GM19395 (cell line): ENCODE data around the gene RNF14.

Experiments used
- ATAC-seq: cut with Tn5 transposase; IDR thresholded peaks from one replicate; pipeline ENCODE4 v1.9.1; 2021; ENCODE audit warnings: mild to moderate bottlenecking, moderate library complexity; ENCODE audit not compliant: unreplicated experiment

Gene RNF14

DNA sequence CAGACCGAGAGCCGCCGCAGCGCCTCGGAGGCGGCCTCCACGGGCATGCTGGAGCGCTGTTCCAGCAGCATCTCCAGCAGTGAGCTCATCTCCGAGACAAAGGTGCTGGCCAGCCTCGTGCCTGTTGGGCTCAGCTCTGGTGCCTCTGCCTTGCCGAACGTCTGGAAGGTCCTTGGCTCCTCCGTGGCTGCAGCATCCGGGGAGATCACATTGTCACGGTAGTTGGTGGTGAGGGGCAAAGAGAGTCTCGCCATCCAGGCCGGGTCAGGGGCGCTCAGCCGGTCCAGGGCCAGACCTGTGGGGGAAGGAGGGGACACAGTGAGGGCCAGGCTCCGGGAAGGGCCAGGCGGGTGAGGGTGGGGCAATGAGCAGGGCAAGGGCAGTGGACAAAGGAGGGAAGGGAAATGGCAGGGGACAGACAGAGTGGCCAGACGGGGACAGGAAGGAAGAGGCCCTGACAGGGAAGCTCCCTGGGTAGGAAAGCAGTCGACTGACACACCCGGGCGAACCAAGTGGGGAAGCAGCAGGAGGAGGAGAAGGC, 23.3 kb upstream of the RNF14 start:
- ATAC-seq, result no peak

DNA sequence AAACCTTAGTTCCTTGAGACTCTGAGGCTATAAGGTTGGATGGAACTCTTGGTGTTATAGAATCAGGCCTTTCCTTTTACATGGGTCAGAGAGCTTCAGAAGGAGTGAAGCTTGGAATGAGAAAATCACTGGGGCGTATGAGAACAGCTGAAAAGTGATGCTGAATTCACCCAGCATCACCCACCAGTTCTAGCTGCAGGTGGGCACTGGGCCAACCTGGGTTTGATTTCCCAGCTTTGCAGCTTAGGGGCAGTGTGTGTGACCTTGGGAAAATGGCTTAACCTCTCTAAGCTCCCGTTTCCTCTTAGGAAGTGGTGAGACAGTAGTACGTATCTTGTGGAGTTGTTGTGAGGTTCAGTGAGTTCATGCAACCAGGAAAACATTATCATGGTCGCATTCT, 21.6 kb upstream of the RNF14 start:
- ATAC-seq, result no peak

DNA sequence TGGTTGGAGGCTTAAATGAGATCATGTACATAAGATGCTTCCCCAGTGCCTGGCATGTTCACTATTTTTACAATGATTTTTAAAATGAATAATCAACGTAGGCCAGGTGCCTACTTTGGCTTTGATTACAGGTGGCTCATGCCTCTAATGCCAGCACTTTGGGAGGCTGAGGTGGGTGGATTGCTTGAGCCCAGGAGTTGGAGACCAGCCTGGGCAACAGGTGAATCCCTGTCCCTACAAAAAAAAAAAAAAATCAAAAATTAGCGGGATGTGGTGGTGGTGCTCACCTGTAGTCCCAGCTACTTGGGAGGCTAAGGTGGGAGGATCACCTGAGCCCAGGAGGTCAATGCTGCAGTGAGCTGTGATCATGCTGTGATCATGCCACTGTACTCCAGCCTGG, 20.1 kb upstream of the RNF14 start:
- no peak for ATAC-seq

DNA sequence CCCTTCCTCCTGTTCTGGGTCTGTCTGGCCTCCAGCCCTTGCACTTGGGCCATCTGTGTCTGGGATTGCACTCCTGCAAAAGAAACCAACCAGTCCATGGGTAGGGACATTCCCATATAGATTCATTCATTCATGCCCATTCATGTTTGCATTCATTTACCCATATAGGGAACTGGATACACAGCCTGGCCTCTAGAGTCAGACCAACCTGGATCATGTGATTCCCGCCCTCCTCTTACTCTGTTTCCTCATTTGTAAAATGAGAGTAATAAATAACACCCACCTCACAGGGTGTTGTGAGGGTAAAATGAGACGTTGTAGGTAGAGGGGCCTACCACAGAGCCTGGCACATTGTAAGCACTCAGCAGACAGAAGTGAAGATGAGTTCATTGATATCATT, 19.4 kb upstream of the RNF14 start:
- ATAC-seq, result no peak

DNA sequence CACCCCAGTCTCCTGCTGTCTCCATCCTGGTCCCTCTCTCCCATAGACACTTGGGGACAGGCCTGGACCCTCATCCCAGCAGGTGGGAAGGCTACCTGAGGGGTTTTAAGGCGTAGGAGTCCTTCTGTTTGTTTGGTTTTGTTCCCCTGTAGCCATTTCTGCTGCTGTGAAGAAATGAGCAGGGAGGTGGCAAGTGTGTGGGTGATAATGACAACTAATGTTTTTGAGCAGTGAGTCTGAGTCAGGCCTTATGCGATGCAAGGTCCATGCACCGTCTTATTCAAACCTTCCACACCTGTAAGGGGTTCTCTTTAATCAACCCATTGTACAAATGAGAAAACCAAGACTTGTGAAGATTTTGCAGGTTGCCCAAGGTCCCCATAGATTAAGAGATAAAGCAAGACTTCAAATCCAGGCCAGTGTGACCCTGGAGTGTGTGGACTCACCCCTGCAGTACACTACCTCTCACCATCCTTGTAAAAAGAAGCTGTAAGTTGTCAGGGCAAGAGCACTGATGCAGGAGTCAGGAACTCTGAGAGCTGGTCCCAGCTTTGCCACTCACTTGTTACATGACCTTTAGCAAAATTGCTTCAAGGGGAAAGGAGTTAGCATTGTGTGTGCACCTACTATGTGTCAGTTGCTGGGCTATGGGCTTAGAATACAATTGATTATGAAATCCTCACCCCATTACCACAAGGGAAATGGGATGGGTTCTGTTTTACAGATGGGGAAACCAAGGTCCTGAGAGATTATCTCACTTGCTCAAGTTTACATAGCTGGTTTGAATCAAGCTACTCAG, 18.5 kb upstream of the RNF14 start:
- ATAC-seq, result no peak

DNA sequence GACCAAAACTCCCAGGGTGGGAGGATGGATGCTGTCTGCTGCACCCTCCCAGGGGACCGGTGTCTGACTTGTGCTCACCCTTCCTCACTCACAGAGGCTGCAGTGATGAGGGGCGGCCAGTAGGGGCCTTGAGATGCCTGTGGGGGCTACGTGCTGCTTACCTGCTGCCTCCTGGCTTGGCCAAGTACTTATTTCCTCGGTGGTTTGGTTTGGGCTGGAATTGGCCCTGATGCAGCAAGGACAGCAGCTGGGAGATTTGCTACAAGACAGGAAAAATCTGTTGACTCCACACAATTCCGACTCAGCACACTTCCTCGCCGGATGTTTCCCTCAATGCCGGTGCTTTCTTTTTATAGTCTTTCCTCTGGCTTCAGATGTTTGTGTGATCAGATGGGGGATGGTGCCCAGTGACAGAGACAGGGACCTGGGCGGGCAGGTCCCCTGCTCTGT, 17.5 kb upstream of the RNF14 start:
- peak; percentile 73 for ATAC-seq

DNA sequence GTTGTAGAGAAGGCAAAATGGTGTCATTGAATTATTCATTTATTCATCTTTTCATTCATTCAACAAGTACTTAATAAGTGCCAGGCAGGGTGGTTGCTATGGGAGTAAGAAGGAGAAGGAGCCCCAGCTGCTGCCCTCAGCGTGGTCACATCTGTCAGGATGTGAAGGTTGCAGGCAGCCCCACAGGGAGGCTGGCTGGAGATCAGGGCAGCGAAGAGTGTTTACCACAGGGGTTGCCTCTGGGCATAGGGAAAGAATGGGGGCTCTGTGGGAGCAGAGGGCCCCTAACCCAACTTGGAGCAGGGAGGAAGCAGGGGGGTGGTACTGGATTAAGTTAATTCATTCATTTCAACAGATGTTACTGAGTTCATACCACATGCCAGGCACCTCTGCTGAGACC, 16.9 kb upstream of the RNF14 start:
- no peak for ATAC-seq

DNA sequence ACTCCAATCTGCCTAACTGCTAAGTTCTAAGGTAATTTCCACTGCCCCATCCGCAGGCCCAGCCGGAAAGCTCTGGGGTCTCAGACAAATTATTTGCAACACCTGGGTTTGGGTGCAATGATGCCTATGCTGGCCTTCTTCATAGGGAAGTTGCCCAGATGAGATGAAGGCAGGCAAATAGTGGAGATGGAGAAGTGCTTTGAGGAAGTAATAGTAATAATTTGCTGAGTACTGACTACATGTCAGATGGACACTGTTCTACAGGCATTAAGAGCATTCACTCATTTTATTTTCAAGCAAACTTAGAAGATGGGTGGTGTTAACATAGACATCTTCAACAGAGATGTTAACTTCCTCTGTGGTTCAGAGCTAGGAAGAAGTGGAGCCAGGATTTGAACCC, 14.7 kb upstream of the RNF14 start:
- no peak for ATAC-seq

DNA sequence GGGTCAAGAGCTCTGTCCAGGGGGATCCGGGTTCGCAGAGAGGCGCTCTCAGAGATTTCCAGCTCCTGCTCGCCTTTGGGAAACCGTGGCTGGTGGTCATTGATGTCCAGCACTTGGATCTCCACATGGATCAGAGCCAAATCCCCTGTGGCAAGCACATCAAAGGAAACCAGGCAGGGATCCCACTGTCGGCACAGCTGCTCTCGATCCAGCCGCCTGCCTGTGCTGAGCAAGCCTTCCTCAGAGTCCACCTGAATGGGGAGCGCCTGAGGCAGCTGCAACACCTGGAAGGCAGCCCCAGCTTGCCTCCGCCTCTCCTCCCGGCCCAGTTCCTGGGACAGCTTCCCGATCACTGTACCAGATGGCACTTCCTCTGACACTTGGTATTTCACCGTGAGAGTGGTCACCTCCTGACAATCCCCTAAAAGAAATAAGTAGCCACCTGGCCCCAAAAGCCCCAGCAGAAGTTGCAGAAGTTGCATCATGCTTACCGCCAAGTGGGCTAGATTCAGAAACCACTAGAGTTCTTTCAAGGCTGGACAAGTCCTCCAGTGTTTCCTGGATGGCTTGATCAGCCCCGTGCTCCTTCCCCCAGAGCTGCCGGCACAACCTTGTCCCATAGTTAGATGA, 11.4 kb upstream of the RNF14 start:
- no peak for ATAC-seq

DNA sequence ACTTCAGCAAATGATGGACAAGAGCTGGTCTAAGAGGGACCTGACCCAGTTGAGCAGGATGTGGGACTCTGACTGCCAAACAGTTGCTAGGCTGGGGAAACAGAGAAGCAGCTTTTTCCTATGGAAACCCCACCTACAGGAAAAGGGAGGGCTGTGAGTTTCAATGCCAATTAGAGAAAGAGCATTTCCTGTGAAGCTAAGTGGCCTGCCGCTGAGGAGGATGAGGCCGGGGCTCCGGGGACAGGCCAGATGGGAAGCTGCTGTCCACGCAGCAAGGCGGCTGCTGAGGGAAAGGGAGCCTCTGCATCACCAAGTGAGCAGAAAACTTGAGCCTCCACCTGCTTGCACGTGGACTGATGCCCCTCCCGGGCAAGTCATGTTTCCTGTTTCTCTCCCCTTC, 10.8 kb upstream of the RNF14 start, which contains the start of gene PCDH12:
Gene PCDH12 (minus strand): TSS at position 90 of the 400 bp plus-strand sequence. CDS start 351 bp downstream, outside the sequence.
- ATAC-seq, result no peak

DNA sequence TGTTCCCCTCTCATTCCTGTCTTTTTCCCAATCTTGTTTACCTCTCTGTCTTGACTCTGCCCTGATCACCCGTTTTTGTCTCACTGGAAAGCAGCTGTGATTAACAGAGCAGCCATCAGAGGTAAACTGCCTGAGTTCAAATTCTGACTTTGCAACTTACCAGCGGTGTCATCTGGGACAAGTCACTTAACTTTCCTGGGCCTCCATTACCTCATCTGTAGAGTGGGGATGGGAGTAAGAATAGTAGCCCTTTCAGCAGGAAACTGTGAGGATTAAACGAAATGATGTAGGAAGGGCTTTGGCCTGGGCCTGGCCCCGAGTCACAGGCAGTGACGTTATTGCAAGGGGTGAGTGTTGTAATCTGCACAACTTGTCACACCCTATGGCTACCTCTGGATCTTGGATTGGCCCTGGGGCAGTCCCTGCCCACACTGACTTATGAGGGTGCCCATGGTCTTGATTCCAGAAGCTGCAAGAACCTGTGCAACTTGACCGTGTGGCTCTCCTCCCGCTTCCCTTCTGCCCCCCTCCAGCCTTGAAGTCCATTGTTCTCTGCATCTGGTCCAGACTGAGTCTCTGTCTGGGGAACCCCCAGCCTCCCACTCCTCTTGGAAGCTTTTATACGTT, 10.2 kb upstream of the RNF14 start:
- ATAC-seq, result no peak

DNA sequence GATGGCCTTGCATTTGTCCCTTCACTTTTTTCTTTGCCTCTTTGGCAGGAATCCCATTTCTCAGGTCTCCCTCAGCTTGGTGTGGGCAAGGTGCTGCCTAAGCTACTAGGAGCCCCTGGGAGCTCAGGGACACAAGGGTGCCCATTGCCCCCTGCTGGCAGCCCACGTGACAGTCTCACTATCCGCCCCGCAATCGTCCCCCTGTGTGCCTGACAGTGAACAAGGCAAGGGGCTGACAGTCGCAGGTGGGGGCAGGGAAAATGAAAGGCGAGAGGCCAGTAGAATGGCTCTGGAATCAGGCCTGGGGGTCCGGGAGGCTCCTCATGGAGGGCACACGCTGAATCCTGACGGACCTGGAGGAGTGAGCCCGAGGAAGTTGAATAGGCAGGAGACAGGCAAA, 8.9 kb upstream of the RNF14 start:
- ATAC-seq, result no peak

DNA sequence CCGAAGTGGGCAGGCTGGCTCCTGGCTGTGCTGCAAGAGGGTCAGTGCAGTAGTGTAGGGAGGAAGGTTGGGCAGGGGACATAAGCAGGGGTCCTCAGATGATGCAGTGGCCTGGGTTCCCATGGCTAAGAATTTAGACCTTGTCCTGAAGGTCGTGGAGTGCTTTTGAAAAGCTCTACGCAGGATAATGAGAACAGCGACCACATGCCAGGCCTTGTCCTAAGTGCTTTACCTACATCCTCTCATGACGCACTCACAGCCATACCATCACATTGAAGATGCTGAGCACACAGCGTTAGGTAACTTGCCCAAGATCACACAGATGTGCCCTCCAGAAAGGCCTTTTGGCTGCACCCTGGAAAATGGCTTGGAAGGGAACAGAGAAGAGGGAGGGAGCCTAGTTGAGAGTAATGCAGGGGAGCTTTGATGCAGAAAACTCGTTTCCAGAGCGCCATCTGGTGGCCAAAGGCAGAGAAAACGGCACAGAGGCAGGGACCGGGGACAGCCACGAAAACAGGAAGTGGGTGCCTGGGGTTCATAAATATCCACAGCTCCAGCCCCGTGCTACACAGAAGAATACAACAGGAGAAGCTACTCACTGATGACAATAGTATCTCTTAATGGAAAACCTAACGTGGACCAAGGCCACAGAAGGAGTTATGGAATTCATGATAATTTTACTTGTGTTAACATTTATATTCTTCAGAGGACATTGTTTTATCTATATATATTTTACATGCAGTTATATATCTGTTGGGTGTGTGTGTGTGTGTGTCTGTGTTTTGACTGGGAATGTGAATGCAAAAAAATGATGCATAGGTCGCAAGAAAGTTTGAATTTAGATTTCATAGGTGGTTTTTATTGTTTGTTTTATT, 8.2 kb upstream of the RNF14 start:
- ATAC-seq, result peak; percentile 97

DNA sequence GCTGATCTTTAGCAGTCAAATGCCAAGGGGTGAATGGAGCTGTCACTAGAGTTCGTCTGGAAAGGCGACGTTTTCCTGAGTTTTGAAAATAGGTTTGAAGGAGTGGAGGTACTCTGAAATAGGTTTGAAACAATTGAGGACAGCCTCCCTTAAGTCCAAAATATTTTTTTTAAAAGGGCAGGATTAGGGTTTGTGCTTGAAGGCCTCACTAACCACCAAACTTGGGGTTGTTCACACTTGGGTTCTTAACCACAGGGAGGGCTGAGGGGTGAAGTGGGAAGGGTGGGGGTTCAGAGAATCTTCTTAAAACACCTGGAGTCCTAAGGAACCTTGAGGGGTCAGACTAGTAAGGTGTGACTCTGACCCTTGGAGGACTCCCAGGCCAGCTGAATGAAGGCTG, 7.4 kb upstream of the RNF14 start:
- ATAC-seq, result no peak

DNA sequence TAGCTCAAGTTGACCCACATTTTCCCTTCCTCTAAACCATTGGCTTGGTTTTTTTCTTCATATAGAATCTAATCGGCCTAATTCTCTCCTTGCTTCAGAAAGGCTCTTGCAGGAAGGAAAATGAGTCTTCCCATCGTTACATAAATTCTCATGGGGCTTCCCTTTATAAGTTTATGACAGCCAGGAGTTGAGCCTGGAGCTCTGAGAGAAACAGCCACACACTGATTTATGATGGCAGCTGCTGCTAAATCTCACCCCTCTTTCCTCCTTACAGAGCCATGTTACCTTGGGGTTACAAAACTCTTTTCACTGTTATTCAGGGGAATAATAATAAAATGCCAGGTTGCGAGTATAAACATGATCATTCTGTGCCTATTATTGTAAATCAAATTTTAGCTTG, 5.2 kb upstream of the RNF14 start:
- ATAC-seq, result no peak

DNA sequence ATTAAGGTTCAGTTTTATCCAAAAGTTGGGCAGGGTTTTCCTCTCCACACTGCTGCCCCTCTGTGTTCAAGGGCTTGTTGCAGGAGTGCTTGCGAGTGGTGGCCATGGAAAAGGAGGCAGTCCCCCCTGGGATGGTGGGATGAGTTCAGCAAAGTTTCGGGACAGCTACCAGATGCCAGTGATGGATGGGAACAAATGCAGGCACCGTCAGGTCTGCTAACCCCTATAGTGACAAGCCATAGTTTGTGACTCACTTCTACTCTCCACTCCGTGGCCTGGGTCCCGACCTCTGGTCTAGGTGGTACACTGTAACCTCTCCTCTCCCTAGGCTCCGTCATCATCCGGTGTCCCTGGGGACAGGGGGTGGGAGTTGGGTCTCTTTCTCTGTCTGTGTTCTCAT, 3.8 kb upstream of the RNF14 start:
- no peak for ATAC-seq

DNA sequence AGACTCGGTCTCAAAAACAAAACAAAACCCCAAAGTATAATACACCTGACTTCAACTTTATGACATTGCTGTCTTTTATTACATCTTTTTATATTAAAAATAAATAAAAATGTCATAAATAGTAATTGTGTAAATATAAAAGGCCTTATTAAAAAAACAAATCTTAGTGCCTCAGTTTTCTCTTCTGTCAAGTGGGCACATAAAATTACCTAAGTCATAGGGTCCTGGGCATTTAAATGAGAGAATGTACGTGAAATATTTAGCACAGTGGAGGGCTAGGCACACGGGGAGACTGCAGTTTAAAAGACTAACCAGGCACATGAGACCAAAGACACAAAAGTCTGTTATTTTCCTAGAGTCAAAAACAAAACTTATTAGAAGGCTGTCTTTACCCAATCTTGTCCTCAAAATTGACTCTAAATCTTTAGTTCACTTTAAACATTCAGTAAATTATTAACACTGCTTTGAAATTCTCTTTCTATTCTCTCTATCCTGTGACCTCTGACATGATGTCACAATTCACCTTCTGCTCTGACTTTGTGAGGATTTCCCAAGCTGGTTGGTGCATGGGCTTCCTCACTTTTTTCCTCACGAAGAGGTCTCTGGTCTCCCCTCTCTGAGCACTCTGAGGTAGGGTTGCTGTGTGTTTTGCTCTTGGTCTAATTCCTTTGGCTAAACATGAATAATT, 2.5 kb upstream of the RNF14 start:
- no peak for ATAC-seq

DNA sequence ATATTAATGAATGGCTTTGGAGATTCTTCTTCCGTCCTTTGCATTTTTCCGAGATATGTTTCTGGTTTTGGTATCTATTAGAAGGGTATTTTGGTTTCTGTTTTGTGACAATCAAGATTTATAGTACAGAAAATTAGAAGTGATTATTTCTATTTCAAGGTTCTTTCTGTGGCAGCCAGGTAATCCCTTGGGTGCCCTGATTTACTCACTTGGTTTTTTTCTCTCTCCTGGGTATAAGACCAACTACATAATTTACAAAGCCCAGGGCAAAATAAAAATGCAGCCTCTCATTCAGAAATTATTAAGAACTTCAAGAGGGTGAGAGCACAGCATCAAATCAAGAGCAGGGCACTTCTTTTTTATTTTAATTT, 2.0 kb upstream of the RNF14 start:
- no peak for ATAC-seq

DNA sequence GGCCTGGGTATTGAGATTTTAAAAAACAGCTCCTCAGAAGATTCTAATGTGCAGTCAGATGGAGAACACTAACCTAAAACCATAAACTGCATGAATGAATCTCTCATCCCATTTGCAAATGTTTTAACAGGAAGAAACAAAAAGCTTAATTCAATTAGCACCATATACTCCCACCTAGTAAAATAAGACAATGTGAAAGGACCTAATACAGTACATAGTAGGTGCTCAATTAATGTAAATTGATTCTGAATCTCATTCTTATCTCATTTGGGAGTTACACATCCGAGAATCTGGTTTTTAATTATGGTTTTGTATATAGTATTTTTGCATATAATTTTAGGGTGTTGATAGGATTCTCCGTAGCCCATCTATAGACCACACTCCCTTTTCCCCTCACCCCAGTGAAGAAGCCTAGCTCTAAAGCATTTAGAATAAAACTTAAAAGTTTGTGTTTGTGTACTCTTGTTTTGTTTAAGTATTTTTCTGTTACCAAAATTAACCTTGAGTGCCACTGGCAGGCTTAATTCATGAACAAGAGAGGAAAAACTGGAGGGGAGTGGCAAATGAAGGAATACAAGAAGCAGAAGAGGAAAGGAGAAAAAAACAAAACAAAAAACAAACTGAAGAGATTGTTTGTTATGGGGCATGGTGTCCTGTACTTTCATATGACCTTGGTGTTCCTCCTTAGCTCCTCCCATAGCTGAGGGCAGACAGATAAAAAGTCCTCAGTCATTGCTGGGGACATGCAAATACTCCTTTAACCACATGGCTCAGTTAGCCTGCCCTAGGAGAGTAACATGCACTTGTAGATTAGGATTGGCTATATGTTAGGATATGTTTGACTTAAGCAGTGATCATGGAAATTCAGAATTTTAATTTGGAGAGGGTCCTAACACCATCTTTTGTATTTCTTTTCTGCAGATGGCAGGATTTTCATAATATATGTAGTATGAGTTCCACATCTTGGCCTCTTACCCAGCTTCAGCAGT, 1.2 kb downstream of the RNF14 start:
- ATAC-seq, result peak; percentile 63
